Breast epithelium (tissue), 4 donors: Measurements from ENCODE around the gene SYNC. TPM values are rescaled to one million over a fixed set of nuclear protein-coding genes. Genes with fewer than 3 reads are reported as not detected.

Experiments
- DNase-seq, 2 donors: peaks; one replicate each; pipeline ENCODE4 v3.0.0-alpha.2; 2019; ENCODE audit warnings: low spot score in 2 of 2
- H3K27ac ChIP-seq, 2 donors: fragments of 200-600 bp; sonication (generic) in 1 of 2; one replicate each; pipeline ENCODE4 v1.5.1; 2016 to 2019; ENCODE audit warnings: mild to moderate bottlenecking in 1 of 2
- H3K27me3 ChIP-seq, 2 donors: fragments of 200-600 bp; sonication (generic) in 1 of 2; one replicate each; pipeline versions ENCODE4 v1.5.1 to v1.6.0; 2017 to 2019; ENCODE audit warnings: control low read depth in 1 of 2, mild to moderate bottlenecking in 1 of 2
- H3K36me3 ChIP-seq: fragments of 200-600 bp; one replicate; pipeline ENCODE4 v1.5.1; 2019
- H3K4me1 ChIP-seq, 2 donors: fragments of 200-600 bp; sonication (generic); one replicate each; pipeline ENCODE4 v1.5.1; 2016 to 2019; ENCODE audit warnings: control low read depth in 1 of 2
- H3K4me3 ChIP-seq, 3 donors: fragments of 200-600 bp; sonication (generic); 1 replicate in 2 of 3; 2 replicates in 1 of 3; pipeline ENCODE4 v1.5.1; 2016 to 2019; ENCODE audit warnings: mild to moderate bottlenecking in 3 of 3, moderate library complexity in 2 of 3
- H3K9me3 ChIP-seq, 2 donors: fragments of 200-600 bp; sonication (generic) in 1 of 2; one replicate each; pipeline ENCODE4 v1.5.1; 2016 to 2019; ENCODE audit warnings: control low read depth in 1 of 2
- CTCF ChIP-seq, 3 donors: fragments of 450-650 bp; IDR thresholded peaks; one replicate each; pipeline ENCODE4 v1.5.1; 2016 to 2017; ENCODE audit warnings: antibody characterized with exemption in 3 of 3, mild to moderate bottlenecking in 3 of 3, moderate library complexity in 3 of 3
- POLR2A ChIP-seq: fragments of 450-650 bp; IDR thresholded peaks from one replicate; pipeline ENCODE4 v1.6.1; 2016; ENCODE audit warnings: antibody characterized with exemption, mild to moderate bottlenecking, moderate library complexity
- POLR2AphosphoS5 ChIP-seq, 3 donors: sonication (generic); formaldehyde crosslinking; IDR thresholded peaks; one replicate each; pipeline ENCODE4 v1.6.1; 2017; ENCODE audit warnings: antibody characterized with exemption in 3 of 3
- intact Hi-C: fragments of 100-400 bp; cut with DNase I; formaldehyde crosslinking; loops from one replicate; pipeline ENCODE4 v1.15.1; 2023; ENCODE audit warnings: low total_unique reads
- total RNA-seq, 3 donors: library from RNA; depleted of rRNA; stranded (reverse); fragments of >200 nt; gene quantifications; one replicate each; pipeline ENCODE4 v1.1.0, GENCODE V29; 2016

Gene SYNC
- total RNA-seq: 10 to 100 TPM in 2 of 3 donors, 1 to 10 TPM in 1; 9.8 to 24.2 (median 13.6) TPM

- TF ChIP-seq CTCF (IDR thresholded peaks at IDR 0.05) (no peak), POLR2AphosphoS5 (IDR thresholded peaks at IDR 0.05) (no peak), POLR2A (no peak)
- peak within 1 kb of the TSS; percentile 67 to 90 (median 76) for H3K4me3 ChIP-seq
- no peaks in the 10 kb centered on the region for H3K9me3 ChIP-seq
- peaks cover 3 to 6% of the 10 kb centered on the region in 2 donors for H3K4me1 ChIP-seq
- intact Hi-C loops: no loop called here
- no peak for DNase-seq
- peak within 1 kb of the TSS; percentile 78 to 82 for H3K27ac ChIP-seq
- no peaks in the 10 kb centered on the region for H3K27me3 ChIP-seq
- no peaks in the 10 kb centered on the region for H3K36me3 ChIP-seq
Measured at GRCh38 chr1:32702599-32703478, at the start of gene SYNC. SYNC (minus strand) TSS chr1:32702770; CDS start chr1:32702660, 110 bp downstream.

- Histone ChIP-seq H3K27ac (peak overlapping the region; percentile 14 to 54), H3K4me1 (no peaks in the 10 kb centered on the region), H3K36me3 (no peaks in the 10 kb centered on the region), H3K27me3 (no peaks in the 10 kb centered on the region), H3K9me3 (no peaks in the 10 kb centered on the region), H3K4me3 (no peak overlapping the region)
- TF ChIP-seq POLR2A (no peak), POLR2AphosphoS5 (IDR thresholded peaks at IDR 0.05) (no peak), CTCF (IDR thresholded peaks at IDR 0.05) (no peak)
- DNase-seq: no peak
- intact Hi-C loops: no loop called here
Measured at GRCh38 chr1:32749771-32750170, 47.2 kb upstream of the SYNC start.

GRCh38 chr1:32749332-32749731, 46.8 kb upstream of the SYNC start:
- H3K4me3 ChIP-seq: no peak overlapping the region
- intact Hi-C loops: no loop called here
- H3K9me3 ChIP-seq: no peaks in the 10 kb centered on the region
- H3K27ac ChIP-seq: peak overlapping the region in 1 of 2 donors; percentile 54
- H3K36me3 ChIP-seq: no peaks in the 10 kb centered on the region
- DNase-seq: no peak
- TF ChIP-seq POLR2AphosphoS5 (IDR thresholded peaks at IDR 0.05) (no peak), POLR2A (no peak), CTCF (IDR thresholded peaks at IDR 0.05) (no peak)
- no peaks in the 10 kb centered on the region for H3K4me1 ChIP-seq
- H3K27me3 ChIP-seq: no peaks in the 10 kb centered on the region

- no peak overlapping the region for H3K4me3 ChIP-seq
- no peak for TF ChIP-seq POLR2AphosphoS5 (IDR thresholded peaks at IDR 0.05)
- TF ChIP-seq CTCF (IDR thresholded peaks at IDR 0.05): no peak
- no peak for TF ChIP-seq POLR2A
- no peaks in the 10 kb centered on the region for H3K36me3 ChIP-seq
- H3K9me3 ChIP-seq: no peaks in the 10 kb centered on the region
- peak overlapping the region in 1 of 2 donors; percentile 54 for H3K27ac ChIP-seq
- H3K27me3 ChIP-seq: no peaks in the 10 kb centered on the region
- DNase-seq: no peak
- intact Hi-C loops: no loop called here
- H3K4me1 ChIP-seq: no peaks in the 10 kb centered on the region
Measured at GRCh38 chr1:32748926-32749325, 46.4 kb upstream of the SYNC start.

- Histone ChIP-seq H3K36me3 (no peaks in the 10 kb centered on the region), H3K27me3 (no peaks in the 10 kb centered on the region), H3K4me1 (peaks cover 0 to 2% of the 10 kb centered on the region in 2 donors), H3K9me3 (no peaks in the 10 kb centered on the region), H3K4me3 (no peak overlapping the region), H3K27ac (peak overlapping the region in 1 of 2 donors; percentile 54)
- DNase-seq: no peak
- intact Hi-C loops: no loop called here
- TF ChIP-seq POLR2A (no peak), POLR2AphosphoS5 (IDR thresholded peaks at IDR 0.05) (no peak)
Measured at GRCh38 chr1:32748348-32748747, 45.8 kb upstream of the SYNC start.
